Right atrium auricular region (tissue), 2 donors: Measurements from ENCODE around the gene BTBD16. TPM values are rescaled to one million over a fixed set of nuclear protein-coding genes. Genes with fewer than 3 reads are reported as not detected.

Source experiments
- DNase-seq: peaks from one replicate; pipeline ENCODE4 v3.0.0-alpha.2; 2019; ENCODE audit warnings: low spot score
- H3K27ac ChIP-seq, 2 donors: fragments of 200-600 bp; sonication (generic); 1 replicate in 1 of 2; 2 replicates in 1 of 2; pipeline ENCODE4 v1.5.1; 2016 to 2019
- H3K27me3 ChIP-seq, 2 donors: fragments of 200-600 bp; sonication (generic); one replicate each; pipeline versions ENCODE4 v1.5.1 to v1.6.0; 2017 to 2019
- H3K36me3 ChIP-seq: fragments of 200-600 bp; sonication (generic); one replicate; pipeline ENCODE4 v1.5.1; 2016
- H3K4me1 ChIP-seq, 2 donors: fragments of 200-600 bp; sonication (generic); one replicate each; pipeline versions ENCODE4 v1.5.1 to v1.6.0; 2017 to 2019
- H3K4me3 ChIP-seq, 2 donors: fragments of 200-600 bp; sonication (generic); 1 replicate in 1 of 2; 2 replicates in 1 of 2; pipeline ENCODE4 v1.5.1; 2017 to 2019; ENCODE audit warnings: mild to moderate bottlenecking in 1 of 2, moderate library complexity in 1 of 2
- H3K9me3 ChIP-seq, 2 donors: fragments of 200-600 bp; sonication (generic); one replicate each; pipeline ENCODE4 v1.5.1; 2019
- total RNA-seq, 2 donors: library from RNA; depleted of rRNA; stranded (reverse); fragments of >200 nt; gene quantifications; one replicate each; pipeline ENCODE4 v1.1.0, GENCODE V29; 2016
- TF ChIP-seq, protein P1 (sequence below), 2 donors: fragments of 200-600 bp; sonication (generic); IDR thresholded peaks; one replicate each; pipeline ENCODE4 v1.5.1; 2019; ENCODE audit warnings: antibody characterized with exemption in 2 of 2

Gene BTBD16
- total RNA-seq, 2 donors from 2014 or later, result not detected

DNA sequence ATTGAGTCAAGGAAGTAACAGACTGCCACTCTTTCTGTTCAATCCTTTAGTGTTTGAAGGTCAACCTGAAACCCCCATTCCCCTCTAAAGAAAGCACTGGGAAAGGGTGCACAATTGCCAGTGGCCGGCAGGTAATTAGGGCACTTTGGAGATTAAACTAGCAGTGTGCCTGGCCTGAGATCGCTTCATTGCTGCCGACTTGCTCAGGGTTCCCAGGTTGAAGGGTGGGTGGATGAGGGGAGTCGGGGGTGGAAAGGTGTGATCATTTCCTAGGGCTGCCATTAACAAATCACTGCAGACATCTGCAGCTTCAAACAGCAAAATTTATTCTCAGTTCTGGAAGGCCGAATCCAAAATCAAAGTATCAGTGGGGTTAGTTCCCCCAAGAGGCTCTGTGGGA, 16.3 kb upstream of the BTBD16 start:
- Histone ChIP-seq H3K27ac (no peak overlapping the region), H3K4me3 (no peak overlapping the region), H3K36me3 (peaks cover 62% of the 10 kb centered on the region), H3K9me3 (no peaks in the 10 kb centered on the region), H3K4me1 (peaks cover 0 to 5% of the 10 kb centered on the region in 2 donors), H3K27me3 (no peaks in the 10 kb centered on the region)
- TF ChIP-seq, protein P1, sequence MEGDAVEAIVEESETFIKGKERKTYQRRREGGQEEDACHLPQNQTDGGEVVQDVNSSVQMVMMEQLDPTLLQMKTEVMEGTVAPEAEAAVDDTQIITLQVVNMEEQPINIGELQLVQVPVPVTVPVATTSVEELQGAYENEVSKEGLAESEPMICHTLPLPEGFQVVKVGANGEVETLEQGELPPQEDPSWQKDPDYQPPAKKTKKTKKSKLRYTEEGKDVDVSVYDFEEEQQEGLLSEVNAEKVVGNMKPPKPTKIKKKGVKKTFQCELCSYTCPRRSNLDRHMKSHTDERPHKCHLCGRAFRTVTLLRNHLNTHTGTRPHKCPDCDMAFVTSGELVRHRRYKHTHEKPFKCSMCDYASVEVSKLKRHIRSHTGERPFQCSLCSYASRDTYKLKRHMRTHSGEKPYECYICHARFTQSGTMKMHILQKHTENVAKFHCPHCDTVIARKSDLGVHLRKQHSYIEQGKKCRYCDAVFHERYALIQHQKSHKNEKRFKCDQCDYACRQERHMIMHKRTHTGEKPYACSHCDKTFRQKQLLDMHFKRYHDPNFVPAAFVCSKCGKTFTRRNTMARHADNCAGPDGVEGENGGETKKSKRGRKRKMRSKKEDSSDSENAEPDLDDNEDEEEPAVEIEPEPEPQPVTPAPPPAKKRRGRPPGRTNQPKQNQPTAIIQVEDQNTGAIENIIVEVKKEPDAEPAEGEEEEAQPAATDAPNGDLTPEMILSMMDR (IDR thresholded peaks at IDR 0.05), result no peak
- no peak for DNase-seq

DNA sequence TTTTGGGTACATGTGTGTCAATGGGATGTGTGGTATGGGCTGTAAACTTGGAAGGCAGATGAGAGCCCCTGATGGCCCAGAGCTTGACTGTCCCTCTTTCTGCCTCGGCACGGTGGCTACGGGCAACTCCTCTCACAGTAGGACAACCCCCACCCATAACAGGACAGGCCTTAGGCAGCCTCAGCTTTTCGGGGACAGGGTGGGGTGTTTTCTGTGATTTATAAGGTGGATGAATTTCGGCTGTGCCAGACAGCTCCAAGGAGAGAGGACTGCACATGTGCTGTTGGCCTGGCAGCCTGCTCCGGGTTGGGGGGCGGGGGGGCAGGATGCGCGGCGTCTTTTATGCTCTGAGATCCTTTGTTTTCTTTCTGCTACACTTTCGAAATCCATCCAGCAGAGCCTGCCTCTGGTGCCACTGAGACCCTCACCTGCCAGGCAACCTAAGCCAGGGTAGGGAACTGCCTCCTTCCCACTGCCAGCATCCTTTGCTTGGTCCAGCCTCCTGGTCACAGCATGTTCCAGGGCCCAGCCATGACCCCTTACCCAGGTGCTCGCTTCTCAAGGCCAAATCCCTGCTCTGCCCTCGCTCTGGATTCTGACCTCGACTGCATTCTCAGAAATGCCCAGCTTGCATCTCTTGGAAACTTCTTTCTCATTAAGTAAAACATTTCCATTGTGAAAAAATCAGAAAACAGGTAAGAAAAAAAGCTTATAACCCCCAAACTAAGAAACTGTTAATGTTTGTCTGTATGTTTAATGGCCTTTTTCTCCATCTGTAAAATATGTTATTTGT, 15.4 kb upstream of the BTBD16 start:
- H3K9me3 ChIP-seq, result no peaks in the 10 kb centered on the region
- TF ChIP-seq, protein P1 (IDR thresholded peaks at IDR 0.05), result no peak
- H3K4me3 ChIP-seq, result no peak overlapping the region
- no peaks in the 10 kb centered on the region for H3K4me1 ChIP-seq
- H3K27ac ChIP-seq, result no peak overlapping the region
- peaks cover 62% of the 10 kb centered on the region for H3K36me3 ChIP-seq
- no peak for DNase-seq
- no peaks in the 10 kb centered on the region for H3K27me3 ChIP-seq

DNA sequence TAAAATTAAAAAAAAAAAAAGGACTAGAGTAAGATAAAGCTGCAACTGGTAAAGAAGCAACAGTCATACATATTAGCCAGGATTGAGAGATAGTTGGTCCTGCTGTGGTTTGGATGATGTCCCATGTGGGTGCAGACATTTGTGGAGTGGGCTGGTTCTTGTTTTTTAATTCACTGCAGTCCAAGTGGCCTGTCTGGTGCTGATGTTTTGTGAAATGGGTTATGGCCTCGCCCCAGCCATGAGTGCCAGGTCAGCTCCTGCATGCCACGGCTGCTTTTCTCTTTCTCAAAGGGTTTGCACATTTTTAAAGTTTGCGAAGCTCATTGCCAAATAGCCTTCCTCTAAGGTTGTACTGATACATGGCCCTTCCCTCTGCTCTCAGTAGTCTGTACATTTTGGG, 14.1 kb upstream of the BTBD16 start:
- Histone ChIP-seq H3K4me3 (no peak overlapping the region), H3K4me1 (no peaks in the 10 kb centered on the region), H3K9me3 (peaks cover 0 to 7% of the 10 kb centered on the region in 2 donors), H3K27ac (no peak overlapping the region), H3K27me3 (no peaks in the 10 kb centered on the region), H3K36me3 (peaks cover 49% of the 10 kb centered on the region)
- DNase-seq, result no peak
- TF ChIP-seq, protein P1 (IDR thresholded peaks at IDR 0.05), result no peak

DNA sequence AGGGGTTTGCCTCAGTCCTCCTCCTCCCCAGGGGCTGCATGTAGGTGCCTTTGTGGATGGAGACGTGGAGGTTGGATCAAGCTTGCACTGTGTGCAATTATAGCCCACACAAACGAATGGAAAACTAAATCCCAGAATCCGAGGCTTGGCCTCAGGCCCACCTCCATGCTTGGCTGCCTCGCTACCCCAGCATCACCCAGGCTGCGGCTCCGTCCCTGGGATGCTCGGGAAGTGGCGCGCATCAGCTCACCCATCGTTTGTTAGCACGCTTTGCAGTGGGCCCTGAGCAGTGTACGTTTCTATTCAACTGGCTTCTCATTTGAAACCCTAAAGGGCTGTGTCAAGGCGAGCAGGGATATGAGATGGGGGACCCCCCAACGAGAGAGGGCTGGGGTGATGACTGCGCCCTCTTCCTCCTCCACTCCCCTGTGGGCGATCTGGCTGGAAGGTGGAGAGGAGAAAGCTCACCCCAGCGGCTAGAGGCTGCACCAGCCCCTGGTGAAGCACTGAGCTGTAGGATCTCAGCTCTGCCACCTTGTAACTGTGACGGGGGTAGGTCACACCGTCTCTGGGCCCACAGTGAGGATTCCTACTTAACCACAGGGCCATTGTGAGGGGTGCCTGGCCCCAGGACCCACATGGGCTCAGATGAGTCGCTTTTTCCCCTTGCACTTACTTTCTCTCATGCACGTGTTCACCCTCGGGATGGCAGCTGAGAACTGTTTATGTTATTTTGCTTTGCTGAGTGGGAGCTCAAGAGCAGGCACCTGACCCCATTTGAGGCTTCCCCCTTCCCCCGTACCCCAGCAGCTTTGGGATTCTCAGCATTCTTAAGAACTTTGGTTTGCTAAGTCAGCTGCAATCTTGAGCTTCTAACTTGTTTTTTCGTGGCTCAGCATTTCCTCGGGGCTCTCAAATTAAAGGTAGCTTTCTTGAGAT, 12.7 kb upstream of the BTBD16 start:
- no peaks in the 10 kb centered on the region for H3K4me1 ChIP-seq
- peaks cover 39% of the 10 kb centered on the region for H3K36me3 ChIP-seq
- H3K27me3 ChIP-seq, result no peaks in the 10 kb centered on the region
- TF ChIP-seq, protein P1 (IDR thresholded peaks at IDR 0.05), result no peak
- H3K9me3 ChIP-seq, result peaks cover 0 to 16% of the 10 kb centered on the region in 2 donors
- DNase-seq, result no peak
- no peak overlapping the region for H3K4me3 ChIP-seq
- no peak overlapping the region for H3K27ac ChIP-seq

DNA sequence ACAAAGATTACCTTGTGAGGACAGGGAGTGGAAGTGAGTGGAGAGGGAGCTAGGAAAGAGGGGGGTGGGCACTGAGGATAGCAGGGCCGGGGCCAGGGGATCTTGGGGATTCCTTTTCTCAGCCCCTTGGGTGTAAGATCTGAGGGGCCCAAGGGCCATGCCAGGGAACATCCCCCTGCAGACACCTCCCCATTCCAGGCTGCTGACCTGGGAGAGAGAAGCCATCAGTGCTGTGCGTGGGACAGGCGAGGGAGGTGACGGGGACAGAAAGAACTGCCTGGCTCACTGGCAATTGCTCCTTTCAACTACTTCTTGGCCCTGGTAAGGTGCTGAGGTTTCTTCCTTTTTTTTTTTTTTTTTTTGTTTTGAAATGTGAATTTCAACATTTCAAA, 12.0 kb upstream of the BTBD16 start:
- no peak overlapping the region for H3K4me3 ChIP-seq
- H3K9me3 ChIP-seq, result peaks cover 0 to 16% of the 10 kb centered on the region in 2 donors
- DNase-seq, result no peak
- peaks cover 33% of the 10 kb centered on the region for H3K36me3 ChIP-seq
- no peak overlapping the region for H3K27ac ChIP-seq
- H3K27me3 ChIP-seq, result no peaks in the 10 kb centered on the region
- H3K4me1 ChIP-seq, result no peaks in the 10 kb centered on the region
- TF ChIP-seq, protein P1 (IDR thresholded peaks at IDR 0.05), result no peak
